Activated CD4-positive, alpha-beta T cell treated with anti-CD3 and anti-CD28 coated beads, Interleukin-2, Interleukin-4, amounts not matched to agents 100 ng/mL and 50 ng/mL, durations not matched to agents 16 hours and 8 hours (primary cell): ENCODE data around the gene CISTR.
A peak's percentile ranks its signal among the peaks of the same experiment; 100 is the strongest.
"Not testable (repeated sequence)": the region's sequence is repeated elsewhere in the genome, so short reads cannot be mapped to it uniquely, and the experiment has no call there.

Experiments used
- DNase-seq: peaks from one replicate; pipeline ENCODE4 v3.0.0-alpha.2; 2020; ENCODE audit warnings: low spot score

CISTR gene

GRCh38 chr12:53719649-53720048, 32.1 kb downstream of the CISTR start:
- DNase-seq, result no peak

GRCh38 chr12:53718567-53718966, 33.2 kb downstream of the CISTR start:
- not testable (repeated sequence) for DNase-seq

GRCh38 chr12:53717319-53717718, 34.5 kb downstream of the CISTR start:
- DNase-seq, result no peak

GRCh38 chr12:53714004-53714403, 37.8 kb downstream of the CISTR start:
- no peak for DNase-seq

- DNase-seq, result no peak
Observed at GRCh38 chr12:53713516-53713915, 38.3 kb downstream of the CISTR start.

- no peak for DNase-seq
Observed at GRCh38 chr12:53712059-53712643, 39.6 kb downstream of the CISTR start.

GRCh38 chr12:53710091-53710490, 41.7 kb downstream of the CISTR start:
- no peak for DNase-seq

- DNase-seq, result no peak
Observed at GRCh38 chr12:53709671-53710070, 42.1 kb downstream of the CISTR start.

GRCh38 chr12:53706080-53706479, 45.7 kb downstream of the CISTR start:
- no peak for DNase-seq

GRCh38 chr12:53703756-53704155, 48.0 kb downstream of the CISTR start:
- DNase-seq, result no peak

- DNase-seq, result peak; percentile 66
Observed at GRCh38 chr12:53701518-53702264, 50.1 kb downstream of the CISTR start.

GRCh38 chr12:53700567-53700966, 51.2 kb downstream of the CISTR start:
- DNase-seq, result no peak

- no peak for DNase-seq
Observed at GRCh38 chr12:53699678-53700025, 52.1 kb downstream of the CISTR start.

GRCh38 chr12:53698948-53699677, 52.7 kb downstream of the CISTR start:
- no peak for DNase-seq

- DNase-seq, result no peak
Observed at GRCh38 chr12:53696655-53697331, 55.0 kb downstream of the CISTR start.
